ENCODE data around the gene CFAP69.
"Not testable (repeated sequence)": the region's sequence is repeated elsewhere in the genome, so short reads cannot be mapped to it uniquely, and the experiment has no call there.

Gene CFAP69

GRCh38 chr7:90320801-90321494 lies 76.0 kb downstream of the CFAP69 start, which contains the start of gene FAM237B:
FAM237B (minus strand) TSS chr7:90321304; CDS start chr7:90319748, 1,556 bp downstream.
- in situ Hi-C loops (cut with HindIII; ENCODE audit: low sequenced_read_pairs): no loop called here
- DNase-seq (ENCODE audit: low read depth): no peak
- H3K4me3 ChIP-seq (ENCODE audit: low read depth, low read length): peak within 1 kb of the TSS; percentile 35

GRCh38 chr7:90322837-90323236 lies 77.9 kb downstream of the CFAP69 start:
- in situ Hi-C loops (cut with HindIII; ENCODE audit: low sequenced_read_pairs): no loop called here
- H3K4me3 ChIP-seq (ENCODE audit: low read depth, low read length): no peak overlapping the region
- no peak for TF ChIP-seq CTCF (IDR thresholded peaks at IDR 0.05; ENCODE audit: low read depth, low read length, missing control alignments)
- DNase-seq (ENCODE audit: low read depth): no peak

More at GRCh38 chr7:90320801-90321494, 76.0 kb downstream of the CFAP69 start, which contains the start of gene FAM237B:
- TF ChIP-seq CTCF (IDR thresholded peaks at IDR 0.05; ENCODE audit: low read depth, low read length, missing control alignments): no peak

- in situ Hi-C loops (cut with HindIII; ENCODE audit: low sequenced_read_pairs): no loop called here
- TF ChIP-seq CTCF (IDR thresholded peaks at IDR 0.05; ENCODE audit: low read depth, low read length, missing control alignments): no peak
Observed at GRCh38 chr7:90326500-90326899, 81.5 kb downstream of the CFAP69 start.

GRCh38 chr7:90334193-90334843 lies 89.3 kb downstream of the CFAP69 start:
- in situ Hi-C loops (cut with HindIII; ENCODE audit: low sequenced_read_pairs): no loop called here
- no peak overlapping the region for H3K4me3 ChIP-seq (ENCODE audit: low read depth, low read length)

More at GRCh38 chr7:90326500-90326899, 81.5 kb downstream of the CFAP69 start:
- DNase-seq (ENCODE audit: low read depth): no peak
- no peak overlapping the region for H3K4me3 ChIP-seq (ENCODE audit: low read depth, low read length)

GRCh38 chr7:90334926-90335325 lies 90.0 kb downstream of the CFAP69 start:
- H3K4me3 ChIP-seq (ENCODE audit: low read depth, low read length); in situ Hi-C loops (cut with HindIII; ENCODE audit: low sequenced_read_pairs); DNase-seq (ENCODE audit: low read depth): not testable (repeated sequence)

More at GRCh38 chr7:90334193-90334843, 89.3 kb downstream of the CFAP69 start:
- DNase-seq (ENCODE audit: low read depth): no peak
- TF ChIP-seq CTCF (IDR thresholded peaks at IDR 0.05; ENCODE audit: low read depth, low read length, missing control alignments): no peak

GRCh38 chr7:90337106-90337505 lies 92.1 kb downstream of the CFAP69 start:
- in situ Hi-C loops (cut with HindIII; ENCODE audit: low sequenced_read_pairs): no loop called here
- peak; percentile 15 for DNase-seq (ENCODE audit: low read depth)
- no peak for TF ChIP-seq CTCF (IDR thresholded peaks at IDR 0.05; ENCODE audit: low read depth, low read length, missing control alignments)
- H3K4me3 ChIP-seq (ENCODE audit: low read depth, low read length): no peak overlapping the region

GRCh38 chr7:90345016-90345415 lies 100.0 kb downstream of the CFAP69 start:
- TF ChIP-seq CTCF (IDR thresholded peaks at IDR 0.05; ENCODE audit: low read depth, low read length, missing control alignments): no peak
- in situ Hi-C loops (cut with HindIII; ENCODE audit: low sequenced_read_pairs): loop anchor here (5.0 kb wide), 1 partner anchor 37 kb away; no protein-coding TSS in a partner anchor
- no peak for DNase-seq (ENCODE audit: low read depth)
- H3K4me3 ChIP-seq (ENCODE audit: low read depth, low read length): no peak overlapping the region
